BLaER1 (cell line): Measurements from ENCODE around the gene CCDC179.

Experiments
- H3K27ac ChIP-seq: shearing (Covaris generic); formaldehyde crosslinking; 2 replicates; pipeline ENCODE4 v1.8.1; 2022
- H3K27me3 ChIP-seq: shearing (Covaris generic); formaldehyde crosslinking; 2 replicates; pipeline ENCODE4 v1.8.1; 2022
- H3K36me3 ChIP-seq: shearing (Covaris generic); formaldehyde crosslinking; 2 replicates; pipeline ENCODE4 v1.8.1; 2022
- H3K4me1 ChIP-seq: shearing (Covaris generic); formaldehyde crosslinking; 2 replicates; pipeline ENCODE4 v1.8.1; 2022
- H3K4me2 ChIP-seq: shearing (Covaris generic); formaldehyde crosslinking; 2 replicates; pipeline ENCODE4 v1.8.1; 2022
- H3K4me3 ChIP-seq: shearing (Covaris generic); formaldehyde crosslinking; 2 replicates; pipeline ENCODE4 v1.8.1; 2022
- H3K9ac ChIP-seq: shearing (Covaris generic); formaldehyde crosslinking; 2 replicates; pipeline ENCODE4 v1.8.1; 2022
- H3K9me3 ChIP-seq: shearing (Covaris generic); formaldehyde crosslinking; 2 replicates; pipeline ENCODE4 v1.8.1; 2022
- H4K20me1 ChIP-seq: shearing (Covaris generic); formaldehyde crosslinking; 2 replicates; pipeline ENCODE4 v1.8.1; 2022
- Cebpa-rat ChIP-seq: shearing (Covaris generic); IDR thresholded peaks from 2 replicates; pipeline ENCODE4 v1.8.1; 2022

CCDC179 gene

DNA sequence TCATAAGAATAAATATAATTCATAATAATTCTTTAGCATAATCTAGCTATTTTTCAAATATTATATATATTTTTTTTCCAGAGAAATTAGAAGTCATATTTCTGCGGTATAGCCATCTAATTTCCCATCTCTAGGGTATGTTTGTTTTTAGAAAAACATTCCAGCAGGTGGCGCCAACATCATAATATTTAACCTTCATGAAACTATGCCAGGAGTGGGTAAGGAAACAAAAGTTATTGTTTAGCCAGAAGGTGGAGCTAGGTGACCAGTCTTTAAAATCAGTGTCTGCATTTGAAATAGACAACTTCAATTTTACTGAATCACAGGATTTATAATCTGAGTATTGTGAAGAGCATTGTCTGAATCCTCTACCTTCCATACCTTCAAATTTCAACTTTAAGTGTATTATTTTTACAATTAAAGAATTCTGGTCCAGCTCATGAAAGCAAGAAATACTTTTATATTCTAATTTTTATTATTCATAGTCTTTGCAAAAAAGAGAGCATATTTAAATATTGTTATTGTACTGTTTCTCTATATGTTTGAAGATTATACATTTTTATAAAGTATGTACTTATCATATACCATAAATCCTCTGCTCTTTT, 15.7 kb upstream of the CCDC179 start:
- Histone ChIP-seq H3K27ac (no peak overlapping the region), H3K4me1 (no peaks in the 10 kb centered on the region), H3K36me3 (no peaks in the 10 kb centered on the region), H3K27me3 (no peaks in the 10 kb centered on the region), H3K4me2 (no peak overlapping the region), H3K9me3 (no peaks in the 10 kb centered on the region), H3K9ac (no peak overlapping the region), H4K20me1 (no peaks in the 10 kb centered on the region), H3K4me3 (no peak overlapping the region)
- TF ChIP-seq Cebpa-rat: no peak

DNA sequence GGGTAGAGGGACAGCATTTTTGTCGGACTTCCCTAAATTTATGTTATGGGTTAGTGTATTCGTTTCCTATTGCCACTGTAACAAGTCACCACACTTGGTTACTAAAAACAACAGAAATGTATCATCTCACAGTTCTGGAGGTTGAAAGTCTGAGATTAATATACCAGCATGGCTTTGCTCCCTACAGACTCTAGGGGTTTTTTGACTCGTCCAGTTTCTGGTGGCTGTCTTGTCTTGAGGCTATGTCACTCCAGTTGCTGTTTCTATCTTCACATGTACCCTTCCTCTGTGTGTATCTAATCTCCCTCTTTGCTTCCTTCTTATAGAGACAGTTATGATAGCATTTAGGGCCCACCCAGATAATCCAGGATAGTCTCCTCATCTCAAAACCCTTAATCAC, 9.1 kb upstream of the CCDC179 start:
- no peak overlapping the region for H3K9ac ChIP-seq
- H3K4me2 ChIP-seq: no peak overlapping the region
- H3K9me3 ChIP-seq: no peaks in the 10 kb centered on the region
- H4K20me1 ChIP-seq: no peaks in the 10 kb centered on the region
- H3K27me3 ChIP-seq: no peaks in the 10 kb centered on the region
- no peaks in the 10 kb centered on the region for H3K36me3 ChIP-seq
- no peak for TF ChIP-seq Cebpa-rat
- H3K4me1 ChIP-seq: no peaks in the 10 kb centered on the region
- no peak overlapping the region for H3K4me3 ChIP-seq
- H3K27ac ChIP-seq: no peak overlapping the region

DNA sequence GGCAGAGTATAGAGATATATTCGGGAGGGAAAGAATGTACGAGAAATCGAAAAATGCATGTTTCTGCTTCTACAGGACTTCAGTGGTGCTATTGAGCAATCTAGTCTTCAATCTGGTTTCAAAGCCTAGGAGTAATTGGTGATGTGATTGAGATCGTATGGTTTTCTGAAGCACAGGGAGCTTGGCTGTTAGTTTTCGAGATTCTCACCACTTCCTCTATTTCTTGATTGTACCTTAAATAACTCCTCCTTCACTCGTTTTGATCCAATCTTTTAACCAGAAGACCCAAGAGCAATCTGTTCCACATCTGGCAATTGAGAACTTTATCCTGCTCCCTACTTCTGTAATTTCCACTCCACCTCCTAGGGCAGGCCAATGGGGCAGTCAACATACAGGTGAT, 518 bp downstream of the CCDC179 start:
- no peak for TF ChIP-seq Cebpa-rat
- no peak overlapping the region for H3K4me3 ChIP-seq
- H4K20me1 ChIP-seq: no peaks in the 10 kb centered on the region
- no peaks in the 10 kb centered on the region for H3K9me3 ChIP-seq
- no peaks in the 10 kb centered on the region for H3K27me3 ChIP-seq
- H3K27ac ChIP-seq: no peak overlapping the region
- no peak overlapping the region for H3K9ac ChIP-seq
- H3K4me2 ChIP-seq: no peak overlapping the region
- no peaks in the 10 kb centered on the region for H3K36me3 ChIP-seq
- H3K4me1 ChIP-seq: no peaks in the 10 kb centered on the region

DNA sequence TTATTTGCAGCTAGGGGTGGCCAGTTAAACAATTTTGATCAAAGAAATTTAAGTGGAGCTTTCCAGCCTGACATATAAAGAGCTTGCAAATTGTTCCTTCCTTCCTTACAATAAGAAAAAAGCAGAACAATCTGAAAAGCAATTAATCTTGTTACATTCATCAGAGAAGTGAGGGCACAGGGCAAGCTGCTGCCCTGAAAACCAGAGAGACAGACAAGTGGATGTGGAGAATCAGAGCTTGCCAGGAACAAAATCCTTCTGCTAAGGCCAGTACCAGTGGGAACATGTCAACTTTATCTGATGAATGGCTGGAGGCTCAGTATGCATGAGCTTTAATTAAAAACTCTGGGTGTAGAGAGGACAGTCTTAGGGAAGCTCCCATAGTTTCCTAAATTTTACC, 8.8 kb downstream of the CCDC179 start:
- no peak overlapping the region for H3K4me2 ChIP-seq
- TF ChIP-seq Cebpa-rat: no peak

DNA sequence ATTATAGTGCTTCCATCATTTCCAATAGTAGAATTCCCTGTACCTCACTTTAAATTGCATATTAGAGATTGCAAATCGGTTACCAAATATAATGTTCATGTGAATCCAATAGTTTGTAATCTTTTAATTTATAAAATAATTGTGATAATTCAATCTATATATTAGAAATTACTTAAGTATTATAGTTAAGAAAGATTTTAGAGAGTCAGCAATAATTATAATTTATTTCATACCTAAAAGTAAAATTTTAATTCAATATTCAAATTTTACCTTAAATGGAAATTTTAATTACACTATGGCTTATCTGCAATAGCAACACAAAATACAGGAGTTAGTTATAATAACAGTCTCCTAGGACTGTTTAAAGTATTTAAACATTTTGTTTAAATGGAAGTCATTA, 13.5 kb downstream of the CCDC179 start:
- H3K9ac ChIP-seq: no peak overlapping the region

More for the DNA sequence above, 8.8 kb downstream of the CCDC179 start:
- Histone ChIP-seq H3K4me3 (no peak overlapping the region), H3K27ac (no peak overlapping the region), H3K9me3 (peaks cover 6% of the 10 kb centered on the region), H3K27me3 (no peaks in the 10 kb centered on the region), H3K36me3 (no peaks in the 10 kb centered on the region), H4K20me1 (no peaks in the 10 kb centered on the region), H3K4me1 (no peaks in the 10 kb centered on the region), H3K9ac (no peak overlapping the region)

DNA sequence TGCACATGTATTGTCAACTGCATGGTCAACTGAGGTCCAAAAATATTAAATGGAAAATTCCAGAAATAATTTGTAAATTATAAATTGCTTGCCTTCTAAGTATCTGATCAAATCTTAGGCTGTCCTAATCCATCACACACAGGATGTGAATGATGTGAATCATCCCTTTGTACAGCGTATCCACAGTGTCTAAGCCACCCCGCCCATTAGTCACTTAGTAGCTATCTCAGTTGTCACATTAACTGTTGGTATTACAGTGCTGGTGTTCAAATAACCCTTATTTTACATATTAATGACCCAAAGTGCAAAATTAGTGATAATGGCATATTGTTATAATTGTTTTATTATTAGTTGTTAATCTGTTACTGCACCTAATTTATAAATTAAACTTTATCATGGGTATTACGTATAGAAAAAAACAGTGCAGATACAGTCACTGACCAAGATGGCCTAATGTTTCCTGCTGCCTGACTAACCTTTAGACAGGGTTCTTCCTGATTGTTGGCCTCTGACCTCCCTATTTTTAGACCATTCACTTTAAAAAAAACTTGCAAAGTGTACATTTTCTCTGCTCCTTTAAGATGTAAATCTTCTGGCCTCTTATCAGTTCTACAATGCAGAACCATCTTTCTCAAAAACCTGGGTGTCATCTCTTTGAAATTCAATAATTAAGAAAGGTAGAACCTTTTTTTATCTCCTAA, 27.8 kb downstream of the CCDC179 start:
- Histone ChIP-seq H3K4me1 (peaks cover 47% of the 10 kb centered on the region), H3K4me3 (no peak overlapping the region), H3K9ac (no peak overlapping the region), H3K36me3 (no peaks in the 10 kb centered on the region), H3K4me2 (peak overlapping the region; percentile 44), H3K27ac (no peak overlapping the region), H3K27me3 (no peaks in the 10 kb centered on the region), H4K20me1 (peaks cover 6% of the 10 kb centered on the region; the same call in 1 of the 2 replicates), H3K9me3 (peaks cover 7% of the 10 kb centered on the region; the same call in 1 of the 2 replicates)
- TF ChIP-seq Cebpa-rat: no peak

More for the DNA sequence above, 13.5 kb downstream of the CCDC179 start:
- Histone ChIP-seq H3K27ac (no peak overlapping the region), H3K36me3 (no peaks in the 10 kb centered on the region), H3K4me2 (no peak overlapping the region), H3K4me1 (no peaks in the 10 kb centered on the region), H3K27me3 (no peaks in the 10 kb centered on the region), H3K4me3 (no peak overlapping the region), H3K9me3 (peaks cover 6% of the 10 kb centered on the region), H4K20me1 (no peaks in the 10 kb centered on the region)
- no peak for TF ChIP-seq Cebpa-rat

DNA sequence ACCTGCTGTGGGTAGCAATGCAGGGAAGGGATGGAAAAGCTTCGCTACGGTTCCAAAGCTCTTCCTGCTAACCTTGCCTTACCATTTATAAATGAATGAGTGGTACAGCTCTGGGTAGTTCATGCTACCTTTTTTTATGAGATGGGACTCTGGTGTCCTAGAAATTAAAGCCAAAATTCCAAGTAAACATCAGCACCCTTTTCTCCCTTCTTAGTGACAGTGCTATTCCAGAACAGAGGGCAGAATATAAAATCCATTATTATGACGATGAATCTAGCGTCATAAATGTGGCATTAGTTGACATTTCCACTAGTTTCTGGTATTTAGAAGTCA, 30.2 kb downstream of the CCDC179 start:
- Histone ChIP-seq H3K9me3 (peaks cover 6% of the 10 kb centered on the region; the same call in 1 of the 2 replicates), H3K27me3 (no peaks in the 10 kb centered on the region), H3K4me2 (peak overlapping the region; percentile 57), H3K36me3 (peaks cover 12% of the 10 kb centered on the region), H3K9ac (no peak overlapping the region), H3K4me3 (no peak overlapping the region), H3K4me1 (peaks cover 52% of the 10 kb centered on the region), H4K20me1 (peaks cover 6% of the 10 kb centered on the region; the same call in 1 of the 2 replicates), H3K27ac (peak overlapping the region; percentile 59; the same call in 1 of the 2 replicates)
- no peak for TF ChIP-seq Cebpa-rat

DNA sequence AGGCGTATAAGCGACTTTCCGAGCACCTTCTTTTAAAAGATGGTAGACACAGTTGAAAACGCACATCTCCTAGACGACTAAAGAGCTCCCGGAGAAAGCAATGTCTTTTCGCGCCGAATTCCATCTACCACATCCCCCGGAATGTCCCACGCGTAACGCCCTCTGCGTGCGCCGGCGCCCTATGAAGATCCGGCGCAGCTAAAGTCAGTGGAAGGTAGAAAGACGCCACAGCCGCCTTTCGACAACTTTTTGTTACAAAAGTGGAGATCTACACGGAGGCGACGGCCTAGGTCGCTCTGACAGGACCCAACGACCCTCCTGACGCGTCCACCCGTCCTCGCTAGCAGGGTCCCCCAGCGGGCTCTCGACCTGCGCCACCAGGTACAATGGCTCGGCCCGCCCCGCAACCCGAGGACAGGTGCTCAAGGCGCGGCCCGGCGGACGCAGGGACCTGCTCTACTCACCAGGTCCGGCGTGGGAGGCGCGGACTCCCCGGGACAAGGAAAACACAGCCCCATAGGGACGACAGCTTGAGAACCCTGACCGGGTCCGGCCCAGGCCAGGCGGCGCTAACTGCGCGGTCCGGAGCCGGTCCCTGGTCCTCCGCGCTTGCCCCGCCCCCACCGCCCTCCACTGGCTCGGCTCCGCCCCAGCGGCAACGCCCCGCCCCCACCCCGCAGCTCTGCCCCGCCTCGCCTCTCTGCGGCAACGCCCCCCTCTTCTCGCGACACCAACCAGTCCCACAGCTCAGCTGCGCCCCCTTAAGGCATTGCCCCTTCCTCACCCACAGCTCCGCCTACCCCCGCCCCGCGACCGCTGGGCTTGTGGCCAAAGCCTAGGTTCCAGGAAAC, 30.8 kb downstream of the CCDC179 start, which contains the start of gene SVIP:
TSS of gene SVIP (minus strand) at position 571 of the 851 bp plus-strand sequence. CDS start at position 518, 53 bp downstream.
- peaks cover 52% of the 10 kb centered on the region for H3K4me1 ChIP-seq
- peak within 1 kb of the TSS; percentile 86 for H3K27ac ChIP-seq
- H3K36me3 ChIP-seq: peaks cover 18% of the 10 kb centered on the region
- peaks cover under 1% of the 10 kb centered on the region; the same call in 1 of the 2 replicates for H3K9me3 ChIP-seq
- peak within 1 kb of the TSS; percentile 86 for H3K4me2 ChIP-seq
- H3K9ac ChIP-seq: peak within 1 kb of the TSS; percentile 88
- H3K4me3 ChIP-seq: peak within 1 kb of the TSS; percentile 97
- peaks cover 6% of the 10 kb centered on the region; the same call in 1 of the 2 replicates for H4K20me1 ChIP-seq
- H3K27me3 ChIP-seq: no peaks in the 10 kb centered on the region
- no peak for TF ChIP-seq Cebpa-rat

DNA sequence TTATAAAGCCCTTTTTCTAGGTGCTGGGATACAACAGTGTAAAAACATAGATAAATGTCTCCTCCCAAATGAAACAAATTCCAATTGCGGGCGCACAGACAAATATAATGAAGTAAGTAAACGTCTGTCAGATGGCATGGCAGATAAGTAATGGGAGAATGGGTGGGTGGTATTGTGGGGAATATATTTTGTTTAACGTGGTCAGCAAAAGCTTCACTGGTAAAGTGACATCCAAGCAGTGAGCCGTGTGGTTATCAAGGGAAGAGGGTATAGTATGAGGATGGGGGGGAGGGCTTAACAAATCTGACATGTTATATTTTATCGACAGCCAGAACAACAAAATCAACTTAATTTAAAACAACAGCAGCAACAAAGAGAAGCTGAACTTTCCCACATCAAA, 31.9 kb downstream of the CCDC179 start:
- Histone ChIP-seq H3K9ac (peak overlapping the region; percentile 88), H3K27ac (peak overlapping the region; percentile 86), H3K4me3 (peak overlapping the region; percentile 97), H3K9me3 (no peaks in the 10 kb centered on the region), H3K4me1 (peaks cover 52% of the 10 kb centered on the region), H3K27me3 (no peaks in the 10 kb centered on the region), H3K36me3 (peaks cover 25% of the 10 kb centered on the region), H3K4me2 (peak overlapping the region; percentile 86), H4K20me1 (peaks cover 6% of the 10 kb centered on the region; the same call in 1 of the 2 replicates)
- no peak for TF ChIP-seq Cebpa-rat

DNA sequence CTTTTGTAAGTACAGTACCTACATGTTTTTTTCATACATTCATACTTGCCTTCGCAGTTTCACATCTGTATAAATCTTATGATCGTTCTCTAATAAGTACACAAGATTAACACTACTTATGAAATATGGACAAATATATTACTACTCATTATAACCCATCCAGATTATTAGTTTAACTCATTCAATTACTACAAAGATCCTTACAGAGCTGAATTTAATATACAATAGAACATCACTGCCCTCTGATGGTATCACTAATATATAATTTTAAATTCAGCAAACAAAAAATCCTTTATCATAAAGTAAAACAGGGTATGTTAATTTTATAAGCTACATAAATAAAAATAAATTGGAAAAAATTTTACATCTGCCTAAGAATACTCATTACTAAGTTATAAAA, 38.1 kb downstream of the CCDC179 start:
- Histone ChIP-seq H3K9ac (no peak overlapping the region), H3K4me1 (peaks cover 2% of the 10 kb centered on the region), H3K36me3 (peaks cover 60% of the 10 kb centered on the region), H3K27ac (no peak overlapping the region), H3K4me2 (no peak overlapping the region), H3K27me3 (no peaks in the 10 kb centered on the region), H4K20me1 (no peaks in the 10 kb centered on the region), H3K4me3 (no peak overlapping the region), H3K9me3 (no peaks in the 10 kb centered on the region)
- no peak for TF ChIP-seq Cebpa-rat
